H9 (cell line): ENCODE data around the gene ST6GALNAC3. TPM values are rescaled to one million over a fixed set of nuclear protein-coding genes. Genes with fewer than 3 reads are reported as not detected.

Source experiments
- DNase-seq: peaks from one replicate; pipeline ENCODE4 v3.0.0-alpha.2; 2017
- H2AFZ ChIP-seq: one replicate; pipeline ENCODE4 v1.6.1; 2013; ENCODE audit warnings: mild to moderate bottlenecking, low read length, control low read depth, moderate library complexity
- H2AK5ac ChIP-seq: 2 replicates; pipeline ENCODE4 v1.6.1; 2013; ENCODE audit warnings: low read length, control low read depth, mixed read lengths; ENCODE audit not compliant: insufficient read length
- H2BK120ac ChIP-seq: one replicate; pipeline ENCODE4 v1.6.1; 2013; ENCODE audit warnings: low read depth, mild to moderate bottlenecking, low read length, control low read depth, inconsistent platforms; ENCODE audit not compliant: poor library complexity, severe bottlenecking
- H2BK12ac ChIP-seq: 2 replicates; pipeline ENCODE4 v1.6.1; 2013; ENCODE audit warnings: low read length, control low read depth, mixed read lengths, low read depth; ENCODE audit not compliant: insufficient read length
- H2BK15ac ChIP-seq: 2 replicates; pipeline ENCODE4 v1.6.1; 2013; ENCODE audit warnings: low read depth, low read length, control low read depth
- H2BK20ac ChIP-seq: one replicate; pipeline ENCODE4 v1.6.1; 2013; ENCODE audit warnings: low read depth, mild to moderate bottlenecking, low read length, control low read depth, inconsistent platforms; ENCODE audit not compliant: poor library complexity, severe bottlenecking
- H2BK5ac ChIP-seq: 2 replicates; pipeline ENCODE4 v1.6.1; 2013; ENCODE audit warnings: low read length, control low read depth, mixed read lengths; ENCODE audit not compliant: insufficient read length
- H3K14ac ChIP-seq: 2 replicates; pipeline ENCODE4 v1.6.1; 2013; ENCODE audit warnings: low read length, control low read depth; ENCODE audit not compliant: insufficient read depth
- H3K18ac ChIP-seq: 2 replicates; pipeline ENCODE4 v1.6.1; 2013; ENCODE audit warnings: low read depth, mild to moderate bottlenecking, mixed read lengths, low read length, control low read depth; ENCODE audit not compliant: insufficient read length
- H3K23ac ChIP-seq: 2 replicates; pipeline ENCODE4 v1.6.1; 2013; ENCODE audit warnings: low read length, control low read depth, mixed read lengths, low read depth; ENCODE audit not compliant: insufficient read length
- H3K23me2 ChIP-seq: 2 replicates; pipeline ENCODE4 v1.6.1; 2013; ENCODE audit warnings: low read depth, mild to moderate bottlenecking, mixed read lengths, low read length, control low read depth; ENCODE audit not compliant: insufficient read length, poor library complexity, severe bottlenecking
- H3K27ac ChIP-seq: 2 replicates; pipeline ENCODE4 v1.5.1; 2013; ENCODE audit warnings: low read length, control low read depth, mixed read lengths, low read depth; ENCODE audit not compliant: insufficient read length
- H3K27me3 ChIP-seq: 2 replicates; pipeline ENCODE4 v1.6.1; 2013; ENCODE audit warnings: low read length, control low read depth, inconsistent platforms; ENCODE audit not compliant: insufficient read depth
- H3K4ac ChIP-seq: 2 replicates; pipeline ENCODE4 v1.6.1; 2013; ENCODE audit warnings: low read depth, mild to moderate bottlenecking, control low read depth, inconsistent platforms, low read length, moderate library complexity
- H3K4me1 ChIP-seq: 2 replicates; pipeline ENCODE4 v1.6.1; 2013; ENCODE audit warnings: low read length, control low read depth, inconsistent platforms; ENCODE audit not compliant: insufficient read depth
- H3K4me2 ChIP-seq: 2 replicates; pipeline ENCODE4 v1.6.1; 2013; ENCODE audit warnings: low read length, control low read depth, mixed read lengths; ENCODE audit not compliant: insufficient read length, insufficient read depth
- H3K56ac ChIP-seq: 2 replicates; pipeline ENCODE4 v1.6.1; 2013; ENCODE audit warnings: low read depth, mild to moderate bottlenecking, mixed read lengths, low read length, control low read depth; ENCODE audit not compliant: insufficient read length
- H3K79me1 ChIP-seq: 2 replicates; pipeline ENCODE4 v1.6.1; 2013; ENCODE audit warnings: low read depth, mild to moderate bottlenecking, moderate library complexity, low read length, control low read depth, inconsistent platforms; ENCODE audit not compliant: insufficient read depth, poor library complexity, severe bottlenecking
- H3K79me2 ChIP-seq: 2 replicates; pipeline ENCODE4 v1.6.1; 2013; ENCODE audit warnings: low read length, control low read depth, inconsistent platforms; ENCODE audit not compliant: insufficient read depth
- H3K9ac ChIP-seq: 2 replicates; pipeline ENCODE4 v1.6.1; 2013; ENCODE audit warnings: low read length, control low read depth, mixed read lengths; ENCODE audit not compliant: insufficient read length; ENCODE audit errors: extremely low read depth
- H3K9me3 ChIP-seq: one replicate; pipeline ENCODE4 v1.6.1; 2013; ENCODE audit warnings: low read depth, low read length, inconsistent platforms; ENCODE audit not compliant: control insufficient read depth
- H3T11ph ChIP-seq: one replicate; pipeline ENCODE4 v1.6.1; 2013; ENCODE audit warnings: mild to moderate bottlenecking, low read length, control low read depth, inconsistent platforms
- H4K20me1 ChIP-seq: one replicate; pipeline ENCODE4 v1.6.1; 2013; ENCODE audit not compliant: control insufficient read depth, insufficient read length, insufficient read depth
- H4K5ac ChIP-seq: 2 replicates; pipeline ENCODE4 v1.6.1; 2013; ENCODE audit warnings: low read depth, mild to moderate bottlenecking, mixed read lengths, low read length, control low read depth; ENCODE audit not compliant: insufficient read length
- H4K8ac ChIP-seq: replicated peaks from 2 replicates; pipeline ENCODE4 v1.6.1; 2013; ENCODE audit warnings: low read length, control low read depth, mixed read lengths, low read depth; ENCODE audit not compliant: insufficient read length
- H4K91ac ChIP-seq: 2 replicates; pipeline ENCODE4 v1.6.1; 2013; ENCODE audit warnings: low read depth, mild to moderate bottlenecking, moderate library complexity, mixed read lengths, low read length, control low read depth; ENCODE audit not compliant: insufficient read length
- H3K27ac Mint-ChIP-seq, 3 experiments: 2 replicates in 2 of 3; 3 replicates in 1 of 3; pipeline ENCODE4 v1.8.0; 2020 to 2021; ENCODE audit warnings: mixed read lengths in 3 of 3, mild to moderate bottlenecking in 1 of 3, moderate library complexity in 1 of 3
- H3K27me3 Mint-ChIP-seq: 2 replicates; pipeline ENCODE4 v1.8.0; 2021; ENCODE audit warnings: low read depth, mild to moderate bottlenecking, moderate library complexity, mixed read lengths
- H3K36me3 Mint-ChIP-seq, 3 experiments: 2 replicates in 2 of 3; 3 replicates in 1 of 3; pipeline ENCODE4 v1.8.0; 2020 to 2021; ENCODE audit warnings: low read depth in 3 of 3, mixed read lengths in 3 of 3; ENCODE audit not compliant: insufficient read depth in 1 of 3
- H3K4me1 Mint-ChIP-seq, 2 experiments: 2 replicates each; pipeline ENCODE4 v1.8.0; 2020; ENCODE audit warnings: mixed read lengths in 2 of 2
- H3K4me3 Mint-ChIP-seq, 2 experiments: 2 replicates in 1 of 2; 3 replicates in 1 of 2; pipeline ENCODE4 v1.8.0; 2020 to 2021; ENCODE audit warnings: mild to moderate bottlenecking in 2 of 2, mixed read lengths in 2 of 2, moderate library complexity in 1 of 2
- H3K9me3 Mint-ChIP-seq, 2 experiments: 2 replicates in 1 of 2; 3 replicates in 1 of 2; pipeline ENCODE4 v1.8.0; 2020; ENCODE audit warnings: mild to moderate bottlenecking in 2 of 2, mixed read lengths in 2 of 2, moderate library complexity in 1 of 2
- WGBS: extraction: QIAGEN DNeasy Blood & Tissue Kit; methylation state at CpG from one replicate; pipeline ENCODE4 v1.1.7; 2013; ENCODE audit warnings: missing lambda C conversion rate, low lambda C conversion rate, mixed read lengths; ENCODE audit not compliant: insufficient read length; ENCODE audit errors: extremely low coverage; 5-methylcytosine and 5-hydroxymethylcytosine counted together
- total RNA-seq: library from RNA; stranded (reverse); gene quantifications from 2 replicates; pipeline ENCODE4 v1.2.1, GENCODE V29; 2021
- TF ChIP-seq, protein P1 (sequence below): fragments of 200-600 bp; sonication (generic); conservative IDR thresholded peaks from 3 replicates; pipeline ENCODE4 v1.8.0; 2021; ENCODE audit warnings: antibody characterized with exemption, mild to moderate bottlenecking

Gene ST6GALNAC3
- total RNA-seq, 1 experiment from 2014 or later = 11.2 TPM

DNA sequence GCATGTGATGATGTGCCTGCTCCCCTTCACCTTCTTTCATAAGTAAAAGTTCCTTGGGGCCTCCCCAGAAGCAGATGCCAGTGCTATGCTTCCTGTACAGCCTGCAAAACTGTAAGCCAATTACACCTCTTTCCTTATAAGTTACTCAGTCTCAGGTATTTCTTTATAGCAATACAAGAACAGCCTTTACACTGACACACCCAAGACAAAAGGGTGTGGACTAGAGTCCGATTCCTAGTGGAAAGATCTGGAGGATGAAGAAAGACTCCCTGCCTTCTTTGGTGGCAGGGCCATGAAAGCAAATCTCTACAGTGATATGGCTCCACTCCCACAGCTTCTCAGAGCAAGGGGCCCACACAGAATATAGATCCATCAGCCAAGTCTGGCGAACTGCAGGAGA, 583.1 kb downstream of the ST6GALNAC3 start:
- no peak overlapping the region for H3K23ac ChIP-seq
- H3K9me3 Mint-ChIP-seq = peaks cover 0 to 7% of the 10 kb centered on the region in 2 experiments; a peak in 2 of 5 replicates
- no peaks in the 10 kb centered on the region for H4K20me1 ChIP-seq
- no peak overlapping the region for H3K56ac ChIP-seq
- TF ChIP-seq, protein P1, sequence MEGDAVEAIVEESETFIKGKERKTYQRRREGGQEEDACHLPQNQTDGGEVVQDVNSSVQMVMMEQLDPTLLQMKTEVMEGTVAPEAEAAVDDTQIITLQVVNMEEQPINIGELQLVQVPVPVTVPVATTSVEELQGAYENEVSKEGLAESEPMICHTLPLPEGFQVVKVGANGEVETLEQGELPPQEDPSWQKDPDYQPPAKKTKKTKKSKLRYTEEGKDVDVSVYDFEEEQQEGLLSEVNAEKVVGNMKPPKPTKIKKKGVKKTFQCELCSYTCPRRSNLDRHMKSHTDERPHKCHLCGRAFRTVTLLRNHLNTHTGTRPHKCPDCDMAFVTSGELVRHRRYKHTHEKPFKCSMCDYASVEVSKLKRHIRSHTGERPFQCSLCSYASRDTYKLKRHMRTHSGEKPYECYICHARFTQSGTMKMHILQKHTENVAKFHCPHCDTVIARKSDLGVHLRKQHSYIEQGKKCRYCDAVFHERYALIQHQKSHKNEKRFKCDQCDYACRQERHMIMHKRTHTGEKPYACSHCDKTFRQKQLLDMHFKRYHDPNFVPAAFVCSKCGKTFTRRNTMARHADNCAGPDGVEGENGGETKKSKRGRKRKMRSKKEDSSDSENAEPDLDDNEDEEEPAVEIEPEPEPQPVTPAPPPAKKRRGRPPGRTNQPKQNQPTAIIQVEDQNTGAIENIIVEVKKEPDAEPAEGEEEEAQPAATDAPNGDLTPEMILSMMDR = no peak
- no peak overlapping the region for H4K5ac ChIP-seq
- H3K9me3 ChIP-seq = no peaks in the 10 kb centered on the region
- H3K79me1 ChIP-seq = no peaks in the 10 kb centered on the region
- no peak overlapping the region for H2AFZ ChIP-seq
- H3K14ac ChIP-seq = no peak overlapping the region
- no peak overlapping the region for H3K9ac ChIP-seq
- no peaks in the 10 kb centered on the region for H3K4me1 Mint-ChIP-seq
- H2BK15ac ChIP-seq = no peak overlapping the region
- 0 out of 7 replicates have a peak, but pooled peaks cover 0 to 4% (median 0%) of the 10 kb centered on the region in 3 experiments for H3K36me3 Mint-ChIP-seq
- no peak overlapping the region for H3K27ac ChIP-seq
- no peaks in the 10 kb centered on the region for H3K23me2 ChIP-seq
- H3T11ph ChIP-seq = no peak overlapping the region
- WGBS = no CpG with 5 or more reads among the region's 2 CpGs
- H2BK120ac ChIP-seq = no peak overlapping the region
- H4K8ac ChIP-seq = no peak overlapping the region
- no peaks in the 10 kb centered on the region for H3K4me1 ChIP-seq
- H3K79me2 ChIP-seq = no peaks in the 10 kb centered on the region
- no peaks in the 10 kb centered on the region for H3K27me3 Mint-ChIP-seq
- no peak overlapping the region for H2AK5ac ChIP-seq
- H3K4me3 Mint-ChIP-seq = no peak overlapping the region
- H3K27me3 ChIP-seq = no peaks in the 10 kb centered on the region
- no peak overlapping the region for H3K18ac ChIP-seq
- no peak overlapping the region for H2BK12ac ChIP-seq
- H2BK20ac ChIP-seq = no peak overlapping the region
- H4K91ac ChIP-seq = no peak overlapping the region
- H3K27ac Mint-ChIP-seq = peak overlapping the region in 1 of 3 experiments; percentile 34; a peak in 1 of 7 replicates
- DNase-seq = no peak
- no peak overlapping the region for H3K4me2 ChIP-seq
- no peak overlapping the region for H2BK5ac ChIP-seq
- no peak overlapping the region for H3K4ac ChIP-seq
